Measurements from ENCODE around the gene NME5.
"Not testable (repeated sequence)": the region's sequence is repeated elsewhere in the genome, so short reads cannot be mapped to it uniquely, and the experiment has no call there.

NME5 gene

DNA sequence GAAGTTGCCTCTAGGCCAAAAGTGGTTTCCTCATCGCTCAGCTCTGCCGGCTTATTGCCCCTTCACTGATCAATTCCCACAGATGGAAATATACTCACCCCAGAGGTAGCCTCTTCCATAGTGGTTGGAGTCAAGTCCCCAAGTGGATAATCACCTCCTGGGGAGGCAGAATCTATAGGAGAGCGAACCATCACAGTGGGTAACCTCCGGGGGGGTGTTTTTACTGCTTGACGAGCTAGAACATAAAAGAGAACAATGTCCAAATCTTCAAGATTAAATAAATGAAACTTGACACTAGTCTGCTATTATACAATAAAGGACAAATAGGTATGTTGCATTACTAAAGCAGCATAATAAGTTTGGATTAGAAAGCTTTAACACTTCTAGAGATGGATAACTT lies 29.9 kb upstream of the NME5 start:
- no peaks in the 10 kb centered on the region for H3K27me3 ChIP-seq (ENCODE audit: insufficient read depth, low read length)
- H3K4me1 ChIP-seq (ENCODE audit: insufficient read depth, low read length): no peaks in the 10 kb centered on the region
- peaks cover 99% of the 10 kb centered on the region for H3K36me3 ChIP-seq (ENCODE audit: insufficient read depth, low read length)
- no peak overlapping the region for H3K27ac ChIP-seq (ENCODE audit: low read depth, low read length)
- no peak overlapping the region for H3K9ac ChIP-seq (ENCODE audit: low read depth, low read length)
- H3K4me3 ChIP-seq (ENCODE audit: low read length): no peak overlapping the region
- H3K9me3 ChIP-seq (ENCODE audit: insufficient read depth, low read depth, low read length): no peaks in the 10 kb centered on the region
- 95% methylated on average over 5 of the region's 5 CpGs for WGBS

DNA sequence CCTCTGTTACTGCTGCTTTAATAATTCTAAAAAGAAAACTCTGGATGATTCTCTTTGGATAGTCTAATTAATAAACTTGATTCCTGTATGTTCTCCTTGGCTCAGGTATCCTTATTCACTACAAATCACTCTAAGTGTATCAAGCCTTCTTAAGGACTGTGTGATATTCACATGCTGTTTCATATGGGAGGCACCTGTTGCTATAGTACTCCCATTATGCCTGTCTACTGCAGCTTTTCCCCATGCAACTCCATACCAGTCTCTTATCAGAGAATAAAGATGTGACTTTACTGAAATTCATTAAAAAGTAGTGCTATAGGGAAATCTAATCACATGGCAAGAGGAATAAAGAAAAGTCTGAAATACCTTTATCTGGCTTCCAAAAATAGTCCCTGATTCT lies 24.5 kb upstream of the NME5 start:
- Histone ChIP-seq H3K27me3 (ENCODE audit: insufficient read depth, low read length) (no peaks in the 10 kb centered on the region), H3K36me3 (ENCODE audit: insufficient read depth, low read length) (peaks cover 100% of the 10 kb centered on the region), H3K4me3 (ENCODE audit: low read length) (no peak overlapping the region), H3K27ac (ENCODE audit: low read depth, low read length) (no peak overlapping the region), H3K4me1 (ENCODE audit: insufficient read depth, low read length) (no peaks in the 10 kb centered on the region), H3K9me3 (ENCODE audit: insufficient read depth, low read depth, low read length) (no peaks in the 10 kb centered on the region), H3K9ac (ENCODE audit: low read depth, low read length) (no peak overlapping the region)

DNA sequence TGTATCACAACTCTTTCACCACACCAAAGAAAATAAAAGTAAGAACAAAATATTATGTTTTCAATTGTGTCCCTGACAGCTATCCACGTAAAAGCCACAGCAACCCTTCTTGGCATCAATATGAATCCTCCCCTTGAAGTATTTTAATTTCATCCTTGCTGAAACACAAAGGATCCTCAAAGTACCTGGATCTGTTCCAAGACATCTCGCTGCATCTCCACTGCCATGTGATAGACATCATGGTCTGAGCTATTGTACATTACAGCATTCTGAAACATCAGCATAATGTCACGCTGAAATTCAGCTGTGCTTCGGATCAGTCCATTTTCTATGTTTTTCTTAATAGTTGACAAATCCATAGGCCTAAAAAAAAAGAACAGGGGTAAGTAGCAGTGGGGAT lies 21.5 kb upstream of the NME5 start:
- Histone ChIP-seq H3K9ac (ENCODE audit: low read depth, low read length) (no peak overlapping the region), H3K9me3 (ENCODE audit: insufficient read depth, low read depth, low read length) (no peaks in the 10 kb centered on the region), H3K4me3 (ENCODE audit: low read length) (no peak overlapping the region), H3K36me3 (ENCODE audit: insufficient read depth, low read length) (peaks cover 93% of the 10 kb centered on the region), H3K27me3 (ENCODE audit: insufficient read depth, low read length) (no peaks in the 10 kb centered on the region), H3K27ac (ENCODE audit: low read depth, low read length) (no peak overlapping the region), H3K4me1 (ENCODE audit: insufficient read depth, low read length) (no peaks in the 10 kb centered on the region)
- WGBS: 96% methylated on average over 4 of the region's 4 CpGs

DNA sequence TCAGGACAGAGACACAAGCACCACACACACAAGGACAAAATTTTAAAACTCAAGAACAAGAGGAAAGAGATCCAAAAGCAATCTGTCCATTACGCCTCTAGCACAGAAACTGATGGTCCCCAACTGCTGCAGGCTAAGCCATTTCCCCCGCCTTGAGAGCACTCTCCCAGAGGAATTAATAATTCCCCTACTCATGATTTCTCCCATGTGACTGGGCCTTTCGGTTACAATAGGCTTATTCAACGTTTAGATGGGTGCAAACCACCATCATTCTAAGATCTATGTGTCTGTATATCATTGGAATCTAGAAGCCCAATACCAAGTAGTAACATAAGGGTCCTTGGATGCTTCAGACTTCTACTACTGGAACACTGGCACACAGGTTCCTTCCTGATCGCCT lies 20.4 kb upstream of the NME5 start:
- H3K9ac ChIP-seq (ENCODE audit: low read depth, low read length): no peak overlapping the region
- H3K4me3 ChIP-seq (ENCODE audit: low read length): no peak overlapping the region
- H3K27ac ChIP-seq (ENCODE audit: low read depth, low read length): no peak overlapping the region
- no peaks in the 10 kb centered on the region for H3K4me1 ChIP-seq (ENCODE audit: insufficient read depth, low read length)
- 92% methylated on average over 5 of the region's 5 CpGs for WGBS
- no peaks in the 10 kb centered on the region for H3K9me3 ChIP-seq (ENCODE audit: insufficient read depth, low read depth, low read length)
- H3K27me3 ChIP-seq (ENCODE audit: insufficient read depth, low read length): no peaks in the 10 kb centered on the region
- peaks cover 83% of the 10 kb centered on the region for H3K36me3 ChIP-seq (ENCODE audit: insufficient read depth, low read length)

DNA sequence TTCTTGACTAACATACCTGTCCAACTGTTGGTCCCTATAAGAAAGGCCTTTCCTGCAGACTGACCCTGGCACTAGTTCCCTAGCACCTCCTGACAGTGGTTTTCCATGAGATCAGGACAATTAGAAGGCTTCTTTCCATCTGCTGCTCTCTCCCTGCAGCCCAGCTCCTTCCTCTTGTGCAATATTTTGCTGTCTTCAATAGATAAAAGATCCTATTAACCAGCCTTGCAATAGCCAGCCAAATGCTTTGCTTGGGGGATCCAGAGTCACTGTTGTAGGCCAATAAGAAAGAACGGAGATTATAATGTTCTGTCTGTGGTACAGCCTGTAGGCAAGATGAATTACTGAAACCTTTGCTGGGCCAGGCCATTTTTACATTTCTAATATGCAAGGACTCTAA lies 18.4 kb upstream of the NME5 start:
- no peaks in the 10 kb centered on the region for H3K4me1 ChIP-seq (ENCODE audit: insufficient read depth, low read length)
- 93% methylated on average over 1 of the region's 1 CpG for WGBS
- no peak overlapping the region for H3K4me3 ChIP-seq (ENCODE audit: low read length)
- no peaks in the 10 kb centered on the region for H3K27me3 ChIP-seq (ENCODE audit: insufficient read depth, low read length)
- H3K27ac ChIP-seq (ENCODE audit: low read depth, low read length): no peak overlapping the region
- H3K36me3 ChIP-seq (ENCODE audit: insufficient read depth, low read length): peaks cover 63% of the 10 kb centered on the region
- H3K9me3 ChIP-seq (ENCODE audit: insufficient read depth, low read depth, low read length): no peaks in the 10 kb centered on the region
- H3K9ac ChIP-seq (ENCODE audit: low read depth, low read length): no peak overlapping the region

DNA sequence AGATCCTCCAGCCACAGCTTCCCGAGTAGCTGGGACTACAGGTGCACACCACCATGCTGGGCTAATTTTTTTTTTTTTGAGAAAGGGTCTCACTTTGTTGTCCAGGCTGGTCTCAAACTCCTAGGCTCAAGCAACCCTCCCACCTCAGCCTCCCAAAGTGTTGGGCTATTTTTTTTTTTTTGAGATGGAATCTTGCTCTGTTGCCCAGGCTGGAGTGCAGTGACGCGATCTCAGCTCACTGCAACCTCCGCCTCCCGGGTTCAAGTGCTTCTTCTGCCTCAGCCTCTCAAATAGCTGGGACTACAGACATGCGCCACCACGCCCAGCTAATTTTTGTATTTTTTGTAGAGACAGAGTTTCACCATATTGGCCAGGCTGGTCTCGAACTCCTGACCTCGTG lies 16.7 kb upstream of the NME5 start:
- H3K4me3 ChIP-seq (ENCODE audit: low read length); H3K27me3 ChIP-seq (ENCODE audit: insufficient read depth, low read length); H3K9me3 ChIP-seq (ENCODE audit: insufficient read depth, low read depth, low read length); H3K9ac ChIP-seq (ENCODE audit: low read depth, low read length); H3K27ac ChIP-seq (ENCODE audit: low read depth, low read length); H3K4me1 ChIP-seq (ENCODE audit: insufficient read depth, low read length): not testable (repeated sequence)
- H3K36me3 ChIP-seq (ENCODE audit: insufficient read depth, low read length): peaks cover 46% of the 10 kb centered on the region
- WGBS: 96% methylated on average over 9 of the region's 9 CpGs

DNA sequence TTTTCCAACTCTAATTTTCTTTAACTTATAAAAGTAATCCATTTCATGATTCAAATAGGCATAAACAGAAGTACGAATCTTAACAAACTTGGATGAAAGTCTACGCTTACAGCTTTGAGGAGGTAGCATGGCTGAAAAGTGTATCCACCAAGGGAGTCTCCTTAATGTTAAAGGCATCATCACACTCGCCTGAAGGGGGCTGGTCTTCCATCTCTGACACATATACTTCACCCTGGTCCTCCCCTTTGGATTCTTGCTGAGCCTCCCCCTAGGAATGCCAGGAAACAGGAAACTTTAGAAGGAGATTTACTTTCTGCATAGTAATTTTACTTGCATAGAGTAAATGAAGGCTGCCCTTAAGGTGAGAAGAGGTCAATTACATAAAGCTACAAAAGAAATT lies 10.3 kb upstream of the NME5 start:
- H3K4me3 ChIP-seq (ENCODE audit: low read length): no peak overlapping the region
- WGBS: 45% methylated on average over 3 of the region's 3 CpGs

DNA sequence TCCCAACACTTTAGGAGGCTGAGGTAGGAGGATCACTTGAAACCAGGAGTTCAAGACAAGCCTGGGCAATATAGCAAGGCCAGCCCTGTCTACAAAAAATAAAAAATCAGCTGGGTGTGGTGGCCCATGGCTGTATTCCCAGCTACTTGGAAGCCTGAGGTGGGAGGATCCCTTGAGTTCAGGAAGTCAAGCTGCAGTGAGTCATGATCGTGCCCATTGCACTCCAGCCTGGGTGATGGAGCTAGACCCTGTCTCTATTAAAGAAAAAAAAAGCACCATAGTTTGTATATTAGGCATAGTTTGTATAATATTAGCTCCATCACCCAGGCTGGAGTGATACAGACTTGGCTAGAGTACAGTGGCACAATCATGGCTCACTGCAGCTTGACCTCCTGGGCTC lies 9.6 kb upstream of the NME5 start:
- Histone ChIP-seq H3K27ac (ENCODE audit: low read depth, low read length) (no peak overlapping the region), H3K9ac (ENCODE audit: low read depth, low read length) (no peak overlapping the region), H3K4me3 (ENCODE audit: low read length) (no peak overlapping the region), H3K9me3 (ENCODE audit: insufficient read depth, low read depth, low read length) (no peaks in the 10 kb centered on the region), H3K4me1 (ENCODE audit: insufficient read depth, low read length) (no peaks in the 10 kb centered on the region), H3K27me3 (ENCODE audit: insufficient read depth, low read length) (no peaks in the 10 kb centered on the region), H3K36me3 (ENCODE audit: insufficient read depth, low read length) (no peaks in the 10 kb centered on the region)
- 92% methylated on average over 1 of the region's 1 CpG for WGBS

More for the DNA sequence above, 10.3 kb upstream of the NME5 start:
- no peak overlapping the region for H3K9ac ChIP-seq (ENCODE audit: low read depth, low read length)
- H3K4me1 ChIP-seq (ENCODE audit: insufficient read depth, low read length): no peaks in the 10 kb centered on the region
- H3K27me3 ChIP-seq (ENCODE audit: insufficient read depth, low read length): no peaks in the 10 kb centered on the region
- no peaks in the 10 kb centered on the region for H3K9me3 ChIP-seq (ENCODE audit: insufficient read depth, low read depth, low read length)
- H3K27ac ChIP-seq (ENCODE audit: low read depth, low read length): no peak overlapping the region
- no peaks in the 10 kb centered on the region for H3K36me3 ChIP-seq (ENCODE audit: insufficient read depth, low read length)

DNA sequence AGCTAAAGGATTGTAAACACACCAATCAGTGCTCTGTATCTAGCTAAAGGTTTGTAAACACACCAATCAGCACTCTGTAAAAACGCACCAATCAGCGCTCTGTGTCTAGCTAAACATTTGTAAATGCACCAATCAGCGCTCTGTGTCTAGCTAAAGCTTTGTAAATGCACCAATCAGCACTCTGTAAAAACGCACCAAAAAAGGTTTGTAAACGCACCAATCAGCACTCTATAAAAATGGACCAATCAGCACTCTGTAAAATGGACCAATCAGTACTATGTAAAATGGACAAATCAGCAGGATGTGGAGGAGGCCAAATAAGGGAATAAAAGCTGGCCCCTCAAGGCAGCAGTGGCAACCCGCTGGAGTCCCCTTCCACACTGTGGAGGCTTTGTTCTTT lies 4.3 kb upstream of the NME5 start:
- not testable (repeated sequence) for H3K27ac ChIP-seq (ENCODE audit: low read depth, low read length); H3K4me1 ChIP-seq (ENCODE audit: insufficient read depth, low read length); H3K27me3 ChIP-seq (ENCODE audit: insufficient read depth, low read length); H3K9ac ChIP-seq (ENCODE audit: low read depth, low read length); H3K36me3 ChIP-seq (ENCODE audit: insufficient read depth, low read length); H3K4me3 ChIP-seq (ENCODE audit: low read length); H3K9me3 ChIP-seq (ENCODE audit: insufficient read depth, low read depth, low read length)
- 89% methylated on average over 6 of the region's 6 CpGs for WGBS

DNA sequence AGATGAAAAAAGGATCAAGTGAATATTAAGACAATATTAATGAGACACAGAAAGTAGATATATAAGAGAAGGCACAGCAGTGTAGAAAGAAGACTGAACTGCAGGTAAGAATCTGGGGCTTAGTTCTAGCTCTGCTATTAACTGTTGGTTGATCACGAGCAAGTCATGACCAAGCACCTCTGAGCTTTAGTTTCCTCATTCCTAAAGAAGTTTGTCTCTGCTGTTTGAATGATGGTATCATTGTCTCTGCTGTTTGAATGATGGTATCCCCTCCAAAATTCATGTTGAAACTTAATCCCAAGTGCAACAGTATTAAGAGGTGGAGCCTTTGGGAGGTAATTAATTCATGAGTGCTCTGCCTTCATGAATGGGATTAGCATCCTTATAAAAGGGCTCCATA lies 2.5 kb upstream of the NME5 start:
- Histone ChIP-seq H3K9me3 (ENCODE audit: insufficient read depth, low read depth, low read length) (no peaks in the 10 kb centered on the region), H3K4me3 (ENCODE audit: low read length) (no peak overlapping the region), H3K9ac (ENCODE audit: low read depth, low read length) (no peak overlapping the region), H3K36me3 (ENCODE audit: insufficient read depth, low read length) (no peaks in the 10 kb centered on the region), H3K27me3 (ENCODE audit: insufficient read depth, low read length) (no peaks in the 10 kb centered on the region), H3K4me1 (ENCODE audit: insufficient read depth, low read length) (no peaks in the 10 kb centered on the region), H3K27ac (ENCODE audit: low read depth, low read length) (no peak overlapping the region)
- WGBS: 92% methylated on average over 1 of the region's 1 CpG

DNA sequence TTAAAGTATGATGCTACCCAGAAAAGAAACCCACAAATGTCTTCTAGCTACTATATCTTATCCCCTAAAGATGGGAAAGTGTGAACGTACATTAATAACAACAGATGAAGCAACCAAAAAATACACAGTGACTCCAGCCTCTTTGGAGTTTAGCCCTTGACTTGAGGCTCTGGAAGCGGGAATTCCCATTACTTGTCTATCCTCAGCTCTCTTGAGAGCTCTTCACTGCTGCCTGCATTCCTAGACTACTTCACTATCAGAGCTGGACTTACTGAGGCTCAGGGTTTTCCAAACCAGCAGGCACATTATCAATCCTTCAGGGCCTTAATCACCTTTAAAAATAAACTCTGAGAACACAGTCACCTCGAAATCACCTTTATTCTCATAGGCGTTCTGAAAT lies 1.0 kb upstream of the NME5 start:
- Histone ChIP-seq H3K9ac (ENCODE audit: low read depth, low read length) (no peak overlapping the region), H3K9me3 (ENCODE audit: insufficient read depth, low read depth, low read length) (no peaks in the 10 kb centered on the region), H3K36me3 (ENCODE audit: insufficient read depth, low read length) (no peaks in the 10 kb centered on the region), H3K27ac (ENCODE audit: low read depth, low read length) (no peak overlapping the region), H3K4me1 (ENCODE audit: insufficient read depth, low read length) (no peaks in the 10 kb centered on the region), H3K4me3 (ENCODE audit: low read length) (no peak overlapping the region), H3K27me3 (ENCODE audit: insufficient read depth, low read length) (no peaks in the 10 kb centered on the region)
- WGBS: 87% methylated on average over 4 of the region's 4 CpGs

DNA sequence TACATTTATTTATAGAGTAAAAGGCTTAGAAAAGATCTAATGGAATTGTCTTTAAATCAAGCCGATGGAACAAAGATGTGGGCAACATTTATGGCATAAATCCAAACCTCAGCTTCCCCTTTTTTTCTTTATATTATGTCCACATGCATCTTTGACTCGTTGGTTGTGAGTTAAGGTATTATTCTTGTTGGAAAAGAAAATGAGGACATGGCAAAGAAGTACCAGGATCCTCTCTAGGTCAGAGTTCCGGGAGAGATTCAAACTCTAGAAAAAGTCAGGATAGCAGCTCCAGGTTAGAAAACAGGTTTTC lies 508 bp upstream of the NME5 start:
- WGBS: 66% methylated on average over 3 of the region's 3 CpGs
- no peak overlapping the region for H3K27ac ChIP-seq (ENCODE audit: low read depth, low read length)
- H3K4me1 ChIP-seq (ENCODE audit: insufficient read depth, low read length): no peaks in the 10 kb centered on the region
- H3K4me3 ChIP-seq (ENCODE audit: low read length): peak overlapping the region; percentile 68
- H3K9ac ChIP-seq (ENCODE audit: low read depth, low read length): no peak overlapping the region
- no peaks in the 10 kb centered on the region for H3K27me3 ChIP-seq (ENCODE audit: insufficient read depth, low read length)
- no peaks in the 10 kb centered on the region for H3K36me3 ChIP-seq (ENCODE audit: insufficient read depth, low read length)
- no peaks in the 10 kb centered on the region for H3K9me3 ChIP-seq (ENCODE audit: insufficient read depth, low read depth, low read length)
